H9 (cell line): ENCODE measurements around the gene KMT2C. TPM values are rescaled to one million over a fixed set of nuclear protein-coding genes. Genes with fewer than 3 reads are reported as not detected.

ENCODE experiments used
- DNase-seq: peaks from one replicate; pipeline ENCODE4 v3.0.0-alpha.2; 2017
- H2AFZ ChIP-seq: one replicate; pipeline ENCODE4 v1.6.1; 2013; ENCODE audit warnings: mild to moderate bottlenecking, low read length, control low read depth, moderate library complexity
- H2AK5ac ChIP-seq: 2 replicates; pipeline ENCODE4 v1.6.1; 2013; ENCODE audit warnings: low read length, control low read depth, mixed read lengths; ENCODE audit not compliant: insufficient read length
- H2BK120ac ChIP-seq: one replicate; pipeline ENCODE4 v1.6.1; 2013; ENCODE audit warnings: low read depth, mild to moderate bottlenecking, low read length, control low read depth, inconsistent platforms; ENCODE audit not compliant: poor library complexity, severe bottlenecking
- H2BK12ac ChIP-seq: 2 replicates; pipeline ENCODE4 v1.6.1; 2013; ENCODE audit warnings: low read length, control low read depth, mixed read lengths, low read depth; ENCODE audit not compliant: insufficient read length
- H2BK15ac ChIP-seq: 2 replicates; pipeline ENCODE4 v1.6.1; 2013; ENCODE audit warnings: low read depth, low read length, control low read depth
- H2BK20ac ChIP-seq: one replicate; pipeline ENCODE4 v1.6.1; 2013; ENCODE audit warnings: low read depth, mild to moderate bottlenecking, low read length, control low read depth, inconsistent platforms; ENCODE audit not compliant: poor library complexity, severe bottlenecking
- H2BK5ac ChIP-seq: 2 replicates; pipeline ENCODE4 v1.6.1; 2013; ENCODE audit warnings: low read length, control low read depth, mixed read lengths; ENCODE audit not compliant: insufficient read length
- H3K14ac ChIP-seq: 2 replicates; pipeline ENCODE4 v1.6.1; 2013; ENCODE audit warnings: low read length, control low read depth; ENCODE audit not compliant: insufficient read depth
- H3K18ac ChIP-seq: 2 replicates; pipeline ENCODE4 v1.6.1; 2013; ENCODE audit warnings: low read depth, mild to moderate bottlenecking, mixed read lengths, low read length, control low read depth; ENCODE audit not compliant: insufficient read length
- H3K23ac ChIP-seq: 2 replicates; pipeline ENCODE4 v1.6.1; 2013; ENCODE audit warnings: low read length, control low read depth, mixed read lengths, low read depth; ENCODE audit not compliant: insufficient read length
- H3K23me2 ChIP-seq: 2 replicates; pipeline ENCODE4 v1.6.1; 2013; ENCODE audit warnings: low read depth, mild to moderate bottlenecking, mixed read lengths, low read length, control low read depth; ENCODE audit not compliant: insufficient read length, poor library complexity, severe bottlenecking
- H3K27ac ChIP-seq: 2 replicates; pipeline ENCODE4 v1.5.1; 2013; ENCODE audit warnings: low read length, control low read depth, mixed read lengths, low read depth; ENCODE audit not compliant: insufficient read length
- H3K27me3 ChIP-seq: 2 replicates; pipeline ENCODE4 v1.6.1; 2013; ENCODE audit warnings: low read length, control low read depth, inconsistent platforms; ENCODE audit not compliant: insufficient read depth
- H3K4ac ChIP-seq: 2 replicates; pipeline ENCODE4 v1.6.1; 2013; ENCODE audit warnings: low read depth, mild to moderate bottlenecking, control low read depth, inconsistent platforms, low read length, moderate library complexity
- H3K4me1 ChIP-seq: 2 replicates; pipeline ENCODE4 v1.6.1; 2013; ENCODE audit warnings: low read length, control low read depth, inconsistent platforms; ENCODE audit not compliant: insufficient read depth
- H3K4me2 ChIP-seq: 2 replicates; pipeline ENCODE4 v1.6.1; 2013; ENCODE audit warnings: low read length, control low read depth, mixed read lengths; ENCODE audit not compliant: insufficient read length, insufficient read depth
- H3K56ac ChIP-seq: 2 replicates; pipeline ENCODE4 v1.6.1; 2013; ENCODE audit warnings: low read depth, mild to moderate bottlenecking, mixed read lengths, low read length, control low read depth; ENCODE audit not compliant: insufficient read length
- H3K79me1 ChIP-seq: 2 replicates; pipeline ENCODE4 v1.6.1; 2013; ENCODE audit warnings: low read depth, mild to moderate bottlenecking, moderate library complexity, low read length, control low read depth, inconsistent platforms; ENCODE audit not compliant: insufficient read depth, poor library complexity, severe bottlenecking
- H3K79me2 ChIP-seq: 2 replicates; pipeline ENCODE4 v1.6.1; 2013; ENCODE audit warnings: low read length, control low read depth, inconsistent platforms; ENCODE audit not compliant: insufficient read depth
- H3K9ac ChIP-seq: 2 replicates; pipeline ENCODE4 v1.6.1; 2013; ENCODE audit warnings: low read length, control low read depth, mixed read lengths; ENCODE audit not compliant: insufficient read length; ENCODE audit errors: extremely low read depth
- H3K9me3 ChIP-seq: one replicate; pipeline ENCODE4 v1.6.1; 2013; ENCODE audit warnings: low read depth, low read length, inconsistent platforms; ENCODE audit not compliant: control insufficient read depth
- H3T11ph ChIP-seq: one replicate; pipeline ENCODE4 v1.6.1; 2013; ENCODE audit warnings: mild to moderate bottlenecking, low read length, control low read depth, inconsistent platforms
- H4K20me1 ChIP-seq: one replicate; pipeline ENCODE4 v1.6.1; 2013; ENCODE audit not compliant: control insufficient read depth, insufficient read length, insufficient read depth
- H4K5ac ChIP-seq: 2 replicates; pipeline ENCODE4 v1.6.1; 2013; ENCODE audit warnings: low read depth, mild to moderate bottlenecking, mixed read lengths, low read length, control low read depth; ENCODE audit not compliant: insufficient read length
- H4K8ac ChIP-seq: replicated peaks from 2 replicates; pipeline ENCODE4 v1.6.1; 2013; ENCODE audit warnings: low read length, control low read depth, mixed read lengths, low read depth; ENCODE audit not compliant: insufficient read length
- H4K91ac ChIP-seq: 2 replicates; pipeline ENCODE4 v1.6.1; 2013; ENCODE audit warnings: low read depth, mild to moderate bottlenecking, moderate library complexity, mixed read lengths, low read length, control low read depth; ENCODE audit not compliant: insufficient read length
- H3K27ac Mint-ChIP-seq, 3 experiments: 2 replicates in 2 of 3; 3 replicates in 1 of 3; pipeline ENCODE4 v1.8.0; 2020 to 2021; ENCODE audit warnings: mixed read lengths in 3 of 3, mild to moderate bottlenecking in 1 of 3, moderate library complexity in 1 of 3
- H3K27me3 Mint-ChIP-seq: 2 replicates; pipeline ENCODE4 v1.8.0; 2021; ENCODE audit warnings: low read depth, mild to moderate bottlenecking, moderate library complexity, mixed read lengths
- H3K36me3 Mint-ChIP-seq, 3 experiments: 2 replicates in 2 of 3; 3 replicates in 1 of 3; pipeline ENCODE4 v1.8.0; 2020 to 2021; ENCODE audit warnings: low read depth in 3 of 3, mixed read lengths in 3 of 3; ENCODE audit not compliant: insufficient read depth in 1 of 3
- H3K4me1 Mint-ChIP-seq, 2 experiments: 2 replicates each; pipeline ENCODE4 v1.8.0; 2020; ENCODE audit warnings: mixed read lengths in 2 of 2
- H3K4me3 Mint-ChIP-seq, 2 experiments: 2 replicates in 1 of 2; 3 replicates in 1 of 2; pipeline ENCODE4 v1.8.0; 2020 to 2021; ENCODE audit warnings: mild to moderate bottlenecking in 2 of 2, mixed read lengths in 2 of 2, moderate library complexity in 1 of 2
- H3K9me3 Mint-ChIP-seq, 2 experiments: 2 replicates in 1 of 2; 3 replicates in 1 of 2; pipeline ENCODE4 v1.8.0; 2020; ENCODE audit warnings: mild to moderate bottlenecking in 2 of 2, mixed read lengths in 2 of 2, moderate library complexity in 1 of 2
- WGBS: extraction: QIAGEN DNeasy Blood & Tissue Kit; methylation state at CpG from one replicate; pipeline ENCODE4 v1.1.7; 2013; ENCODE audit warnings: missing lambda C conversion rate, low lambda C conversion rate, mixed read lengths; ENCODE audit not compliant: insufficient read length; ENCODE audit errors: extremely low coverage; 5-methylcytosine and 5-hydroxymethylcytosine counted together
- total RNA-seq: library from RNA; stranded (reverse); gene quantifications from 2 replicates; pipeline ENCODE4 v1.2.1, GENCODE V29; 2021
- TF ChIP-seq, protein P1 (sequence below): fragments of 200-600 bp; sonication (generic); conservative IDR thresholded peaks from 3 replicates; pipeline ENCODE4 v1.8.0; 2021; ENCODE audit warnings: antibody characterized with exemption, mild to moderate bottlenecking

KMT2C gene
- total RNA-seq, 1 experiment from 2014 or later: 32.2 TPM

DNA sequence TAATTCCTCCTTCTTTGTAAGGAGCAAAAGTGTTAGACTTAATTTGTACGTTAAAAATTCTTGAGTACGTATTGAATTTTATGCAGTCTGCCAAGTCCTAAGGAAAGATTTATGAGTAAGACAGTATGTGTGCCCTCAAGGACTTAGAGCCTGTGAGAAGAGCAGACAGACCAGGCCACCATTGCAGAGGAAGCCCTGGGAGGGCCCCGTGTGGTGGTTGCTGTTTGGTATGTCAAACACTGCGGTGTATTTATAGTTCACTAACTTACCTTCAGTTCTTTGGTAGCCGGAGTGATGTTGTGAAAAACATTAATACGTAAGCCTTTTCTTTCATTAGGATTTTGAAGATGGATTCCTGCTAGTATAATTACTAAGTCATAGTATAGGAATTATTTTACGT, 327.4 kb downstream of the KMT2C start:
- TF ChIP-seq, protein P1, sequence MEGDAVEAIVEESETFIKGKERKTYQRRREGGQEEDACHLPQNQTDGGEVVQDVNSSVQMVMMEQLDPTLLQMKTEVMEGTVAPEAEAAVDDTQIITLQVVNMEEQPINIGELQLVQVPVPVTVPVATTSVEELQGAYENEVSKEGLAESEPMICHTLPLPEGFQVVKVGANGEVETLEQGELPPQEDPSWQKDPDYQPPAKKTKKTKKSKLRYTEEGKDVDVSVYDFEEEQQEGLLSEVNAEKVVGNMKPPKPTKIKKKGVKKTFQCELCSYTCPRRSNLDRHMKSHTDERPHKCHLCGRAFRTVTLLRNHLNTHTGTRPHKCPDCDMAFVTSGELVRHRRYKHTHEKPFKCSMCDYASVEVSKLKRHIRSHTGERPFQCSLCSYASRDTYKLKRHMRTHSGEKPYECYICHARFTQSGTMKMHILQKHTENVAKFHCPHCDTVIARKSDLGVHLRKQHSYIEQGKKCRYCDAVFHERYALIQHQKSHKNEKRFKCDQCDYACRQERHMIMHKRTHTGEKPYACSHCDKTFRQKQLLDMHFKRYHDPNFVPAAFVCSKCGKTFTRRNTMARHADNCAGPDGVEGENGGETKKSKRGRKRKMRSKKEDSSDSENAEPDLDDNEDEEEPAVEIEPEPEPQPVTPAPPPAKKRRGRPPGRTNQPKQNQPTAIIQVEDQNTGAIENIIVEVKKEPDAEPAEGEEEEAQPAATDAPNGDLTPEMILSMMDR: no peak
- Histone ChIP-seq H2BK120ac (no peak overlapping the region), H4K8ac (no peak overlapping the region), H3K18ac (no peak overlapping the region), H3K27me3 (no peaks in the 10 kb centered on the region), H2AFZ (no peak overlapping the region), H2BK20ac (no peak overlapping the region), H2BK12ac (no peak overlapping the region), H3K4ac (no peak overlapping the region), H3K4me2 (no peak overlapping the region), H4K5ac (no peak overlapping the region), H3K4me1 (no peaks in the 10 kb centered on the region), H2BK5ac (no peak overlapping the region), H2BK15ac (no peak overlapping the region), H3K79me2 (no peaks in the 10 kb centered on the region), H3K23ac (no peak overlapping the region), H4K91ac (no peak overlapping the region), H2AK5ac (no peak overlapping the region), H3K27ac (no peak overlapping the region), H4K20me1 (no peaks in the 10 kb centered on the region), H3K9me3 (no peaks in the 10 kb centered on the region), H3T11ph (no peak overlapping the region), H3K56ac (no peak overlapping the region), H3K23me2 (no peaks in the 10 kb centered on the region), H3K14ac (no peak overlapping the region), H3K79me1 (no peaks in the 10 kb centered on the region), H3K9ac (no peak overlapping the region)
- Mint-ChIP-seq H3K27ac (no peak overlapping the region), H3K4me3 (no peak overlapping the region), H3K27me3 (no peaks in the 10 kb centered on the region), H3K9me3 (no peaks in the 10 kb centered on the region), H3K4me1 (peaks cover 0 to 2% of the 10 kb centered on the region in 2 experiments; a peak in 1 of 4 replicates), H3K36me3 (peaks cover 3 to 14% (median 9%) of the 10 kb centered on the region in 3 experiments; a peak in 6 of 7 replicates)
- no peak for DNase-seq
- WGBS: no CpG with 5 or more reads among the region's 7 CpGs
